HepG2 (cell line): Measurements from ENCODE around the gene MILR1. TPM values are rescaled to one million over a fixed set of nuclear protein-coding genes. Genes with fewer than 3 reads are reported as not detected.

Experiments used
- ATAC-seq: fragments of 200-7000 bp; cut with Tn5 transposase; 3 replicates; pipeline ENCODE4 v1.9.1; 2020; ENCODE audit warnings: mild to moderate bottlenecking, moderate library complexity
- BruUV-seq: library from RNA; stranded (reverse); fragments of 400-500 nt; replicated peaks from 2 replicates; lab custom pipeline; 2021; lab: Mats Ljungman, UMichigan
- CTCF ChIA-PET: fragments of 300-600 bp; formaldehyde crosslinking; extraction: SDS; loops from one replicate; lab custom pipeline; 2021; ENCODE audit warnings: low total read pairs, inconsistent platforms, low intra/inter-chr PET ratio; lab: Yijun Ruan, JAX
- POLR2A ChIA-PET: fragments of 350-600 bp; sonication (Branson Sonifier 250); formaldehyde crosslinking; loops from one replicate; lab custom pipeline; 2020; ENCODE audit warnings: antibody characterized with exemption, inconsistent platforms; lab: Yijun Ruan, JAX
- DNase-seq: peaks from one replicate; pipeline ENCODE4 v3.0.0-alpha.2; 2015; ENCODE audit warnings: low spot score
- FAIRE-seq: peaks from 3 replicates; lab custom pipeline; 2011; peaks lifted over from hg19 to GRCh38; lab: Jason Lieb, UNC
- H2AFZ ChIP-seq: one replicate; pipeline ENCODE4 v1.6.1; 2011; ENCODE audit warnings: low read length, inconsistent platforms
- H3K27ac ChIP-seq: fragments of 300-600 bp; 3 replicates; pipeline ENCODE4 v1.8.0; 2011; ENCODE audit warnings: mixed run types, mild to moderate bottlenecking, mixed read lengths, low read length, inconsistent platforms; ENCODE audit not compliant: insufficient read depth; ENCODE audit errors: extremely low read length
- H3K27me3 ChIP-seq, 2 experiments: fragments of 200-600 bp in 1 of 2; 2 replicates in 1 of 2; 3 replicates in 1 of 2; pipeline versions ENCODE4 v1.6.0 to v1.8.0; 2011; ENCODE audit warnings: low read length in 2 of 2, mild to moderate bottlenecking in 2 of 2, moderate library complexity in 2 of 2, inconsistent platforms in 1 of 2; ENCODE audit not compliant: insufficient read depth in 2 of 2, control insufficient read depth in 1 of 2
- H3K36me3 ChIP-seq, 2 experiments: fragments of 200-600 bp in 1 of 2; replicated peaks in 1 of 2; 2 replicates in 1 of 2; 3 replicates in 1 of 2; pipeline versions ENCODE4 v1.5.1 to v1.8.0; 2011; ENCODE audit warnings: low read length in 2 of 2, inconsistent platforms in 1 of 2; ENCODE audit not compliant: insufficient read depth in 2 of 2, control insufficient read depth in 1 of 2
- H3K4me1 ChIP-seq: 2 replicates; pipeline ENCODE4 v1.5.1; 2012; ENCODE audit warnings: low read length, inconsistent platforms; ENCODE audit not compliant: insufficient read depth
- H3K4me2 ChIP-seq: 2 replicates; pipeline ENCODE4 v1.6.0; 2011; ENCODE audit warnings: low read depth, low read length, inconsistent platforms
- H3K4me3 ChIP-seq, 3 experiments: fragments of 200-600 bp in 1 of 3; sonication (generic), shearing (Covaris generic) in 1 of 3; replicated peaks in 1 of 3; 2 replicates each; pipeline ENCODE4 v1.5.1; 2011 to 2016; ENCODE audit warnings: low read length in 3 of 3, inconsistent platforms in 2 of 3, low read depth in 2 of 3, mild to moderate bottlenecking in 2 of 3, control low read depth in 1 of 3, mixed read lengths in 1 of 3; ENCODE audit not compliant: insufficient read depth in 1 of 3
- H3K79me2 ChIP-seq: one replicate; pipeline ENCODE4 v1.6.1; 2011; ENCODE audit warnings: low read length, inconsistent platforms; ENCODE audit not compliant: insufficient read depth
- H3K9ac ChIP-seq: 2 replicates; pipeline ENCODE4 v1.6.0; 2011; ENCODE audit warnings: mild to moderate bottlenecking, low read depth, low read length, inconsistent platforms; ENCODE audit not compliant: insufficient read depth
- H3K9me3 ChIP-seq: 2 replicates; pipeline ENCODE4 v1.5.1; 2012; ENCODE audit warnings: mild to moderate bottlenecking, low read length
- H4K20me1 ChIP-seq: 2 replicates; pipeline ENCODE4 v1.6.0; 2011; ENCODE audit warnings: inconsistent platforms, mild to moderate bottlenecking, low read length, moderate library complexity; ENCODE audit not compliant: insufficient read depth
- ATF3 ChIP-seq: sonication (generic); formaldehyde crosslinking; IDR thresholded peaks from 2 replicates; pipeline ENCODE4 v1.4.0; 2020; ENCODE audit warnings: missing genetic modification reagents
- GTF3A ChIP-seq: sonication (generic); formaldehyde crosslinking; conservative IDR thresholded peaks from 2 replicates; pipeline ENCODE4 v1.4.0; 2020; ENCODE audit warnings: mild to moderate bottlenecking, missing genetic modification reagents
- HNRNPH1 ChIP-seq: fragments of 200-400 bp; formaldehyde crosslinking; optimal IDR thresholded peaks from 2 replicates; pipeline ENCODE3; 2017; ENCODE audit warnings: mild to moderate bottlenecking, low read depth, low read length
- MEF2D ChIP-seq: sonication (generic); formaldehyde crosslinking; IDR thresholded peaks from 2 replicates; pipeline ENCODE4 v1.5.1; 2020; ENCODE audit warnings: mild to moderate bottlenecking, missing genetic modification reagents
- NR1H2 ChIP-seq: sonication (generic); formaldehyde crosslinking; IDR thresholded peaks from 2 replicates; pipeline ENCODE4 v1.8.1; 2022; ENCODE audit warnings: low read depth, missing genetic modification reagents, borderline replicate concordance
- NR2F2 ChIP-seq: IDR thresholded peaks from 2 replicates; pipeline ENCODE4 v1.6.1; 2012; ENCODE audit warnings: low read depth, inconsistent platforms, borderline replicate concordance
- PITX1 ChIP-seq: sonication (generic); formaldehyde crosslinking; IDR thresholded peaks from 2 replicates; pipeline ENCODE4 v1.5.1; 2020; ENCODE audit warnings: mild to moderate bottlenecking, missing genetic modification reagents
- SNAPC2 ChIP-seq: sonication (generic); formaldehyde crosslinking; IDR thresholded peaks from 2 replicates; pipeline ENCODE4 v1.8.1; 2022; ENCODE audit warnings: mild to moderate bottlenecking, missing genetic modification reagents
- TP53 ChIP-seq: sonication (generic); formaldehyde crosslinking; conservative IDR thresholded peaks from 2 replicates; pipeline ENCODE4 v1.4.0; 2020; ENCODE audit warnings: missing genetic modification reagents
- TSC22D2 ChIP-seq: sonication (generic); formaldehyde crosslinking; IDR thresholded peaks from 2 replicates; pipeline ENCODE4 v1.5.1; 2020; ENCODE audit warnings: missing genetic modification reagents, mild to moderate bottlenecking, borderline replicate concordance
- ZFAT ChIP-seq: sonication (generic); formaldehyde crosslinking; conservative IDR thresholded peaks from 2 replicates; pipeline ENCODE4 v1.8.1; 2023; ENCODE audit warnings: missing genetic modification reagents, inconsistent platforms
- ZNF232 ChIP-seq: sonication (generic); formaldehyde crosslinking; IDR thresholded peaks from 2 replicates; pipeline ENCODE4 v1.4.0; 2020; ENCODE audit warnings: missing genetic modification reagents, borderline replicate concordance
- ZNF382 ChIP-seq: sonication (generic); formaldehyde crosslinking; IDR thresholded peaks from 2 replicates; pipeline ENCODE4 v1.5.0; 2020; ENCODE audit warnings: missing genetic modification reagents, mild to moderate bottlenecking, borderline replicate concordance
- ZNF552 ChIP-seq: sonication (generic); formaldehyde crosslinking; IDR thresholded peaks from 2 replicates; pipeline ENCODE4 v1.9.0; 2022; ENCODE audit warnings: missing genetic modification reagents, mild to moderate bottlenecking, borderline replicate concordance
- ZSCAN30 ChIP-seq: sonication (generic); formaldehyde crosslinking; IDR thresholded peaks from 2 replicates; pipeline ENCODE4 v1.5.0; 2020; ENCODE audit warnings: mild to moderate bottlenecking, missing genetic modification reagents
- ZSCAN5A ChIP-seq: sonication (generic); formaldehyde crosslinking; IDR thresholded peaks from 2 replicates; pipeline ENCODE4 v1.8.0; 2022; ENCODE audit warnings: mild to moderate bottlenecking, missing genetic modification reagents, borderline replicate concordance
- WGBS: methylation state at CpG from one replicate; pipeline ENCODE4 v1.1.6; 2017; ENCODE audit warnings: low lambda C conversion rate; 5-methylcytosine and 5-hydroxymethylcytosine counted together
- in situ Hi-C: cut with HindIII; loops from 2 replicates; pipeline ENCODE4 v1.10.0; 2017; ENCODE audit warnings: low pct_unique_long_range_greater_than_20kb; ENCODE audit not compliant: extremely low pct_ligation_motif_present
- intact Hi-C: fragments of 100-400 bp; cut with micrococcal nuclease; formaldehyde crosslinking; loops from one replicate; pipeline ENCODE4 v1.10.0; 2022; ENCODE audit not compliant: unreplicated experiment
- polyA plus RNA-seq, 8 experiments: library from polyadenylated mRNA; depleted of rRNA in 3 of 8; stranded (reverse) in 7 of 8; unstranded in 1 of 8; fragments of >200 nt; fragmentation: Illumina TruSeq in 4 of 8; extraction: Trizol in 4 of 8; gene quantifications; 2 replicates each; pipeline versions ENCODE4 v1.2.1 to v1.2.3, GENCODE V29; 2011 to 2016; ENCODE audit warnings: low read depth in 4 of 8, missing spikeins in 1 of 8, mixed read lengths in 1 of 8; ENCODE audit not compliant: insufficient read depth in 1 of 8
- total RNA-seq, 5 experiments: library from RNA; depleted of rRNA; stranded (reverse); fragments of >200 nt; fragmentation: Illumina TruSeq; extraction: Trizol; gene quantifications; 2 replicates each; pipeline ENCODE4 v1.2.3, GENCODE V29; 2016; ENCODE audit warnings: low read depth in 1 of 5
- TF ChIP-seq, protein P1 (sequence below): IDR thresholded peaks from 2 replicates; pipeline ENCODE4 v1.6.1; 2016

The MILR1 gene
- total and polyA plus RNA-seq, 2 of the 13 experiments (the other 11 are each of a cell fraction or from before 2014, with no cell fraction given) = 0.27 to 1.7 TPM

GRCh38 chr17:64418506-64419339 is 30.2 kb upstream of the MILR1 start (continued):
- TF ChIP-seq, protein P1, sequence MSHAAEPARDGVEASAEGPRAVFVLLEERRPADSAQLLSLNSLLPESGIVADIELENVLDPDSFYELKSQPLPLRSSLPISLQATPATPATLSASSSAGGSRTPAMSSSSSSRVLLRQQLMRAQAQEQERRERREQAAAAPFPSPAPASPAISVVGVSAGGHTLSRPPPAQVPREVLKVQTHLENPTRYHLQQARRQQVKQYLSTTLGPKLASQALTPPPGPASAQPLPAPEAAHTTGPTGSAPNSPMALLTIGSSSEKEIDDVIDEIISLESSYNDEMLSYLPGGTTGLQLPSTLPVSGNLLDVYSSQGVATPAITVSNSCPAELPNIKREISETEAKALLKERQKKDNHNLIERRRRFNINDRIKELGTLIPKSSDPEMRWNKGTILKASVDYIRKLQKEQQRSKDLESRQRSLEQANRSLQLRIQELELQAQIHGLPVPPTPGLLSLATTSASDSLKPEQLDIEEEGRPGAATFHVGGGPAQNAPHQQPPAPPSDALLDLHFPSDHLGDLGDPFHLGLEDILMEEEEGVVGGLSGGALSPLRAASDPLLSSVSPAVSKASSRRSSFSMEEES (CRISPR knock-in tag) = no peak
- TF ChIP-seq ZNF382 (CRISPR knock-in tag) (no peak), GTF3A (CRISPR knock-in tag) (0 out of 2 replicates have a peak, but pooled peaks have one; percentile 49), TSC22D2 (0 out of 2 replicates have a peak, but pooled peaks have one; percentile 28)

DNA sequence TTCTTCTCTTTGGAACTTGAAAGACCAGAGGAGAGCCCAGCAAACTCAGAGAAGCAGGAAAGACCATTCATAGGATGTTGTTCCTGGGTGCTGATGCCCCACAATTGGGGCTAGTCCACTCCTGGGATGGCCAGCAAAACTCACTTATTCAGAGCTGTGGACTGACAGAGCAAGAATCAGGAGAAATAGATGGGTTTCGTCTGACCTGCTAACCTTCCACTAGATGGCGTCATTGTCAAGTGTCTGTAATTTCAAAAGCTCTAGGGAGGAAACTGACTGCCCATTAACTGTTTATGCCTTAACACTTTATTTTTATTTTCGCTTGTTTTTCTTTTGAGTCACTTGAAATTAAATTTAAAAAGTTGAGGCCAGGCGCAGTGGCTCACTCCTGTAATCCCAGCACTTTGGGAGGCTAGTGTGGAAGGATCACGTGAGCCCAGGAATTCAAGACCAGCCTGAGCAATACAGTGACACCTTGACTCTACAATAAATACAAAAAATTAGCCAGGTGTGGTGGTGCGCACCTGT is 28.7 kb upstream of the MILR1 start:
- intact Hi-C loops = loop anchor here (1.0 to 2.0 kb wide), 3 partner anchors 71 to 317 kb away; no protein-coding TSS in a partner anchor
- FAIRE-seq (no peak), DNase-seq (peak; percentile 81), ATAC-seq (peak; percentile 82)
- H3K4me3 ChIP-seq = no peak overlapping the region
- H3K4me1 ChIP-seq = peaks cover 31% of the 10 kb centered on the region
- POLR2A ChIA-PET = interaction anchor here (0.9 to 3.5 kb wide), 6 partner anchors 13 to 102 kb away, joined by 3 to 18 read pairs (median 4); partner anchors contain the start of genes CEP95, DDX5 and POLG2
- H3K27ac ChIP-seq = no peak overlapping the region
- no peak overlapping the region for H2AFZ ChIP-seq
- CTCF ChIA-PET = interaction anchor here (0.8 to 7.9 kb wide), 6 partner anchors 70 to 229 kb away, joined by 3 to 130 read pairs (median 10); no protein-coding TSS in a partner anchor
- in situ Hi-C loops = loop anchor here (5.0 kb wide), 1 partner anchor 72 kb away; no protein-coding TSS in a partner anchor
- H3K27me3 ChIP-seq = no peaks in the 10 kb centered on the region
- H3K36me3 ChIP-seq = no peaks in the 10 kb centered on the region
- H3K4me2 ChIP-seq = no peak overlapping the region
- no peak overlapping the region for H3K9ac ChIP-seq
- H3K79me2 ChIP-seq = no peaks in the 10 kb centered on the region
- no TSS peak for BruUV-seq
- 10% methylated on average over 6 of the region's 6 CpGs for WGBS
- H4K20me1 ChIP-seq = no peaks in the 10 kb centered on the region; the same call in 1 of the 2 replicates
- H3K9me3 ChIP-seq = no peaks in the 10 kb centered on the region
- no peak for TF ChIP-seq TP53 (CRISPR knock-in tag)
- no peak for TF ChIP-seq ZFAT (CRISPR knock-in tag)
- TF ChIP-seq ZSCAN5A (CRISPR knock-in tag) = no peak
- no peak for TF ChIP-seq ZSCAN30 (CRISPR knock-in tag)
- no peak for TF ChIP-seq ZNF552
- no peak for TF ChIP-seq NR1H2 (CRISPR knock-in tag)
- no peak for TF ChIP-seq PITX1 (CRISPR knock-in tag)
- TF ChIP-seq SNAPC2 (CRISPR knock-in tag) = no peak
- TF ChIP-seq ZNF232 = no peak
- TF ChIP-seq HNRNPH1 = no peak
- no peak for TF ChIP-seq MEF2D
- no peak for TF ChIP-seq NR2F2
- TF ChIP-seq ATF3 (CRISPR knock-in tag) = no peak
